ENCODE data around the gene DNM1.
"Not testable (repeated sequence)": the region's sequence is repeated elsewhere in the genome, so short reads cannot be mapped to it uniquely, and the experiment has no call there.

The DNM1 gene

DNA sequence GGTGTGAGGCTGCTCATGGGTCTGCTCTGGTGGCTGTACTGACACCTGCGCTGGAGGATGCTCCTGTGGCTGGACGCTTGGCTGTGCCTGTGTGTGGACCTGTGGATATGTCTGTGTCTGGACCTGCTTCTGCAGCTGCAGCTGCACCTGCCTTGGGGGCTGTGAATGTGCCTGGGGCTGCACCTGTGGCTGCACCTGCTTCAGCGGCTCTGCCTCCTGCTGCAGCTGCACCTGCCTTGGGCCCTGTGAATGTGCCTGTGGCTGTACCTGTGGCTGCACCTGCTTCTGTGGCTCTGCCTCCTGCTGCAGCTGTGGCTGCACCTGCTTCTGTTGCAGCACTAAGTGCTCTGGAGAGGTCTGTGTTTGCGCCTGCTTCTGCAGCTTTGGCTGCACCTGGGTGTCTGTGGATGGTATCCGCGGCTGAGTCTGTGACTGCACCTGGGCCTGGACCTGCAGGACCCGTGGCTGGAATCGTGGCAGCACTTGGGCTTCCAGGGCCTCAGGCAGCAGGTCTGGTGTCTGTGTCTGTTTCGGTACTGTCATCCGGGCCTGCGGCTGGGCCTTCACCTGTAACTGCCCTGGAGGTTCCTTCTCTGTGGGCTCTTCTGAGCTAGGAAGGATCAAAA, 24.3 kb upstream of the DNM1 start:
- DNase-seq (ENCODE audit: low spot score): no peak

- DNase-seq (ENCODE audit: low spot score): no peak
These were observed 23.2 kb upstream of the DNM1 start for GRCh38 chr9:128180001-128180400.

GRCh38 chr9:128180447-128180846, 22.7 kb upstream of the DNM1 start:
- DNase-seq (ENCODE audit: low spot score): no peak

GRCh38 chr9:128181480-128181879, 21.7 kb upstream of the DNM1 start:
- not testable (repeated sequence) for DNase-seq (ENCODE audit: low spot score)

- DNase-seq (ENCODE audit: low spot score): no peak
These were observed 20.1 kb upstream of the DNM1 start for GRCh38 chr9:128182893-128183588.

GRCh38 chr9:128185979-128186965, 16.9 kb upstream of the DNM1 start:
- no peak for DNase-seq (ENCODE audit: low spot score)

GRCh38 chr9:128187361-128187760, 15.8 kb upstream of the DNM1 start:
- no peak for DNase-seq (ENCODE audit: low spot score)

GRCh38 chr9:128188209-128188608, 15.0 kb upstream of the DNM1 start:
- no peak for DNase-seq (ENCODE audit: low spot score)

DNA sequence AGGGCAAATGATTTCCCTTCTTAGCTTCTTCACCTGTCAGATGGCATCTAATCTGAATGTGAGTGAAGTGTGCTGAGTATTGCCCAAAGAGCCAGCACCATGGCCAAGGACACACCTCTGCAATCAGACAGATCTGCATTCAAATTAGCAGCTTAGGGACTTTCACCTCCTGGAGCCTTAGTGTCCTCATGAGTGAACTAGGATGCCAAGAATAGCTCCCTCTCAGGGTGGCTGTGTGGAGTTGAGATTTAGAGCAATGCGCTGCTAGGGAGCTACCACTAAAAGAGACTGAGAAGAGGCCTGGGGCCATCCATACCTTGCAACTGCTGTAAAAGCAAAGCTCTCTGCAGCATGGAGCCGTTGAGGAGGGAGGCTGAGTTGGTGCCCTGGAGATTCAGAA, 13.2 kb upstream of the DNM1 start:
- no peak for DNase-seq (ENCODE audit: low spot score)

GRCh38 chr9:128190516-128191405, 12.4 kb upstream of the DNM1 start:
- no peak for DNase-seq (ENCODE audit: low spot score)

DNA sequence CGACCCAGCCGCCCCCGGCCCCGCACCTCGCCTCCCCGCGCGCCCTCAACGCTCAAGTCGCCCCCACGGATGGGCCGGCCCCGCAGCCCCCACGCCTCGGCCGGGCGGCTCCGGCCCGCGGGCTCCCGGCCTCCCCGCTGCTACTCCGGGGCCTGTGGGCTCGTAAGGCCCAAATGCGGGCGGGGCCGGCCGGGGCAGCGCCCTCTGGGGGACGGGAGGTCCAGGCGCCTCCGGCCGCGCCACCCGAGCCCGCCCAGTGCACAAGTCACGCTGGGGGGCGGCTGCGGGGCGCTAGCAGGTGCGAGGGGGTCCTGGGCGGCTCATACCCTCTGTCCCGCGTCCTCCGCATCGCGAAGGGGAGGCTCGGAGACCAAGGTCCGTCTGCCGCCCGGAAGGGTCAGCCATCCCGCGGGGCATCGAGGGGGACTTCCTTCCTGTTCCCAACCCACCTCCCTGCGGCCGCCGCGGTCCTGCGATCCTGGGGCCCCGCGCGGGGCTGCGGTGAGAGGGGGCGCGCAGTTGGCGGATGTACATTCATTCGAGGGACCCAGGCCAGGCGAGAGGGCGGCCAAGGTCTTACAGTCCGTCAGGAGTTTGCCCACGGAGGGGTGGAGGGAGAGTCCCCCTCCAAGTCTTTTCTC, 11.7 kb upstream of the DNM1 start, which contains the start of gene CIZ1:
TSS of gene CIZ1 (minus strand) at position 167 of the 641 bp plus-strand sequence. CDS start 715 bp downstream, outside the sequence.
- peak; percentile 87 for DNase-seq (ENCODE audit: low spot score)

DNA sequence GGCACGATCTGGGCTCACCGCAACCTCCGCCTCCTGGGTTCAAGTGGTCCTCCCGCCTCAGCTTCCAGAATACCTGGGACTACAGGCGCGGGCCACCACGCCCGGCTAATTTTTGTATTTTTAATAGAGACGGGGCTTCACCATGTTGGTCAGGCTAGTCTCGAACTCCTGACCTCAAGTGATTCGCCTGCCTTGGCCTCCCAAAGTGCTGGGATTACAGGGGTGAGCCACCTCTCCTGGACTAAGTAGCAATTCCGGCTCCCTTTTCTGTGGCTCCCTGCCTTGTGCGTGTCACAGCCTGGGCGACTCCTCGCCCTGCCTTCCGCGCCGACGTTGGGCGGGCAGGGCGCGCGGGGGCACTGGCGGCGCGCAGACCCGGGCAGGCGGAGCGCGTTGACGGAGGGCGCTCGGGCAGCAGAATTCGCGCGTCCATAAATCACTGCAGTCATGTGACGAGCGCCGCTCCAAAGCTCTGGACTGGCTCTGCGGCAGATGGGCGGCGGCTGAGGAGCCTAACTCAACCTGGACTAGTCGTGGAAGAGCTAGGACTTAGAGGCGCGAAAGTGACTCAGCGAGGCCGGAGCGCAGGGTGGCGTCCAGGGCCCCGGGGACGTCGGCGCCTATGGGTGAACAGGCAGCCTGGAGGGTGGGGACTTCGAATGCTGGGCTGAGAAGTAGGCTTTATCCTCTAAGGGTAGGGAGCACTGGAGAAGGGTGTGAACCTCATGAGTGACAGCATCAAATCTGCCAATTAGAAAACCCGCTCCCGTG, 10.4 kb upstream of the DNM1 start:
- DNase-seq (ENCODE audit: low spot score): peak; percentile 54

DNA sequence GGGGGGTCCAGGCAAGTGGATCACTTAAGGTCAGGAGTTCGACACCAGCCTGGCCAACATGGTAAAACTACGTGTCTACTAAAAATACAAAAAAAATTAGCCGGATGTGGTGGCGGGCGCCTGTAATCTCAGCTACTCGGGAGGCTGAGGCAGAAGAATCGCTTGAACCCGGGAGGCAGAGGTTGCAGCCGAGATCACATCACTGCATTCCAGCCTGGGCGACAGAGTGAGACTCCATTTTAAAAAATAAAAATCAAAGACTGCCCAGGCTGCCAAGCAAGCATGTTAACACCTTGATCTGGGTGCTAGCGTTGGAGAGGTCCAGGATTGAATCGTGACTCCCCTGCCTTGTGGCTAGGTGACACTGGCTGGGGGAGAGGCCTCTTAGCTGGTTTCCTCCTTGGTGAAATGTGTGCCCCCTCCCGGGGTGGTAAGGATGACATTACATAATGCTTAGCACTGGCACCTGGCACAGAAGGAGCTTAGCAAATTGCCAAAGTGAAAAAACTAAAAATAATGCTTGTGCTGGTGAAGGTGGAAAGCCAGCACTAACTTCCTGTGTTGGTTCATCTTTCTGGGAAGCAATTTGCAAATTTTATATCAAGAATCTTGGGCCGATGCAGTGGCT, 9.6 kb upstream of the DNM1 start:
- DNase-seq (ENCODE audit: low spot score): no peak

GRCh38 chr9:128201441-128202369, 1.5 kb upstream of the DNM1 start:
- no peak for DNase-seq (ENCODE audit: low spot score)

GRCh38 chr9:128202648-128203023, 543 bp upstream of the DNM1 start:
- DNase-seq (ENCODE audit: low spot score): no peak

DNA sequence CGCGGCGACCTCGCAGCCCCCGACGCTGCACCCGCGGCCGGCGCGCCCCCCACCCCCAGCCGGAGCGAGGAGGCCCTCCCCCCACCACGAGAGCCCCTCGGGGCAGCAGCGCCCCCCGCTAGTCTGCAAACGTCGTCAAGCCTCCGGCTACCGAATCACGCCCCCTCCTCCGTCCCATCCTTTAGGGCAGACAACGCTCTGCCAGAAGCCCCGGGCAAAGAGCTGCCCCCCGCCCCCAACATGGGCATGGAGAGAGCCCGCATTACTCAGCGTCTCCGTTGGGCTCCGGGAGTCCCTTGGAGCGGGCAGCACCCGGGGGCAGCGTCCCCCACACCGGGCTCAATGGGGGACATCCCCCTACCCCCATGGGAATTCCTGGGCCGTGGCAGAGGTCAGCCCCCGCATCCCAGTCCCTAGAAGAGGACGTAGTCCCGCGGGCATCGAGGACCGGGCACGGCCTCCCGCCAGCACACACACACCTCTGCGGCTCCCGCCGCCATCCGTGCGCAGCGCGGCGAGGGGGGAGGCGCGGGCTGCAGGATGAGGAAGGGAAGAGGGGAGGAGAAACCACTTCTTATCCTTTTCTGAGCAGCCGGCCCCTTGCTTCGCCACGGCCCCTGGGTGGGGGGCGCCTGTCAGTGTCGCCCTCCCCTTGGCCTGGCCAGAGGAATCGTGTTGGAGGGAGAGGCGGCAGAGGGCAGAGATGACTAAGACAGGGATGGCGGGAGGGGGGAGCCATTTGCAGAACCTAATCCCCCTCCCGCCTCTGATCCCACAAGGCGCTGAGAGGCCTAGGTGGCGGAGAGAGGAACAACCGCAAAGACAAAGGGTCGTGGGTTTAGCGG, 750 bp downstream of the DNM1 start:
- no peak for DNase-seq (ENCODE audit: low spot score)

GRCh38 chr9:128204858-128205257, 1.7 kb downstream of the DNM1 start:
- DNase-seq (ENCODE audit: low spot score): no peak

All from germinal center (tissue), 1 donor.